ENCODE data around the gene ACBD4.

DNA sequence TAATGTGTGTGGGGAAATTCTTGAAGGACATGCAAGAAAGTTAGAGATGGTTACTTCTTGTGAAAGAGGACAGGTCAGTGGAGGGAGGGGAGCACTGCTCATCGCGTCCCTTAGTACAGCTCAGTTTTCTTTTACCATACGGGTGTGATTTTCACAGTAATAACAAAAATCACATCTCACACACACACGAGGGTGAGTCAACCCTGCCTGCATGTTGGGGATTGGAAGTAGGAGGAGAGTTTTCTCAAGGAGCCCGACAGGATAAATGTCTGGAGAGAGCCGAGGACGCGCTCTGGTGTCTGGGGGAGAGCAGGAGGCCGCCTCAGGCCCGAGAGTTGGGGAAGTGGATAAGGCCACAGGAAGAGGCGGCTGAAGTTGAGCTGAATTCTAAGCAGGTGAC, 19.6 kb upstream of the ACBD4 start:
- TF ChIP-seq POLR2A (IDR thresholded peaks at IDR 0.05): no peak
- TF ChIP-seq, protein P1, sequence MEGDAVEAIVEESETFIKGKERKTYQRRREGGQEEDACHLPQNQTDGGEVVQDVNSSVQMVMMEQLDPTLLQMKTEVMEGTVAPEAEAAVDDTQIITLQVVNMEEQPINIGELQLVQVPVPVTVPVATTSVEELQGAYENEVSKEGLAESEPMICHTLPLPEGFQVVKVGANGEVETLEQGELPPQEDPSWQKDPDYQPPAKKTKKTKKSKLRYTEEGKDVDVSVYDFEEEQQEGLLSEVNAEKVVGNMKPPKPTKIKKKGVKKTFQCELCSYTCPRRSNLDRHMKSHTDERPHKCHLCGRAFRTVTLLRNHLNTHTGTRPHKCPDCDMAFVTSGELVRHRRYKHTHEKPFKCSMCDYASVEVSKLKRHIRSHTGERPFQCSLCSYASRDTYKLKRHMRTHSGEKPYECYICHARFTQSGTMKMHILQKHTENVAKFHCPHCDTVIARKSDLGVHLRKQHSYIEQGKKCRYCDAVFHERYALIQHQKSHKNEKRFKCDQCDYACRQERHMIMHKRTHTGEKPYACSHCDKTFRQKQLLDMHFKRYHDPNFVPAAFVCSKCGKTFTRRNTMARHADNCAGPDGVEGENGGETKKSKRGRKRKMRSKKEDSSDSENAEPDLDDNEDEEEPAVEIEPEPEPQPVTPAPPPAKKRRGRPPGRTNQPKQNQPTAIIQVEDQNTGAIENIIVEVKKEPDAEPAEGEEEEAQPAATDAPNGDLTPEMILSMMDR (IDR thresholded peaks at IDR 0.05): no peak

All from tibial nerve (tissue), 3 donors.